GM19240 (cell line): ENCODE results near the gene SLC9B2.
"Not testable (repeated sequence)": the region's sequence is repeated elsewhere in the genome, so short reads cannot be mapped to it uniquely, and the experiment has no call there.

Experiments used
- DNase-seq: peaks from one replicate; pipeline ENCODE4 v3.0.0; 2011; ENCODE audit warnings: low spot score; ENCODE audit not compliant: insufficient read length

SLC9B2 gene

DNA sequence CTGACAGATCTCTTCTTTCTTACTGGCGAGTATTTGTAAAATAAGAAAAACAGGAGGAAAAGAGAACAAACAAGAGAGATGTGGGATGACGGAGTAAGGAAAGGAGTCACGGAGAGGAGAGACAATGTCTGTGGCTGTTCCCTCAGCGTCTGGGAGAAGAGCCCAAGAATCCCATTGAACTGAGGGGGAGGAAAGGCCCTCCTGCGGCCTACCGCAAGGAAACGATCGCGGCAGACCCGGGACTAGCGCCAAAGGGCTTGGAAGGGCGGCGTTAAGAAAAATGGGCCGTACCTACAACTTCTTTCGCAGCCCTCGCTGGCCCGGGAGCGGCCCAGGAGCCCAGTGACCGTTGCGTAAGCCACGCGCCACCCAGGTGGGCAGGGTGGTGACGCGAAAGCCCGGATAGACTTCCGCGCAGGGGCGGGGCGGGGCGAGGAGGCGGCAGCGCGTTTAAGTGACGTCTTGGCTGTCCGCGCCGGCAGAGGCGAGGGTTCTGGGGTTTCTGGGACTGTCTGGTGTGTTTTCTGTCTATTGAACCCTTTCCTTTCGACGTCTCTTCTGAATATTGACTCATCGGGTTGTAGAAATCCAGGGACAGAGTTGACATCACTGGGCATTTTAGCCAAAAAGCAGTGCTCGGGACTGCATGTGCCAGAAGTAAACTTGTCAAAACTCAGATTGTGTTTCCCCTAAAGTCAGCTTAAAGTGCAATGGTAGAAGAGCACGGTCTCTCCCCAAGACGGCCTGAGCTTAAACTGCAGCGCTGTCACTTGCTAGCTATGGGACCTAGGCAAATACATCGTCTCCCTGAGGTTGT is 57.0 kb downstream of the SLC9B2 start, which contains the start of gene SLC9B1:
TSS of gene SLC9B1 (minus strand) at position 398 of the 817 bp plus-strand sequence. CDS start 27,994 bp downstream, outside the sequence.
- DNase-seq, result peak; percentile 44

DNA sequence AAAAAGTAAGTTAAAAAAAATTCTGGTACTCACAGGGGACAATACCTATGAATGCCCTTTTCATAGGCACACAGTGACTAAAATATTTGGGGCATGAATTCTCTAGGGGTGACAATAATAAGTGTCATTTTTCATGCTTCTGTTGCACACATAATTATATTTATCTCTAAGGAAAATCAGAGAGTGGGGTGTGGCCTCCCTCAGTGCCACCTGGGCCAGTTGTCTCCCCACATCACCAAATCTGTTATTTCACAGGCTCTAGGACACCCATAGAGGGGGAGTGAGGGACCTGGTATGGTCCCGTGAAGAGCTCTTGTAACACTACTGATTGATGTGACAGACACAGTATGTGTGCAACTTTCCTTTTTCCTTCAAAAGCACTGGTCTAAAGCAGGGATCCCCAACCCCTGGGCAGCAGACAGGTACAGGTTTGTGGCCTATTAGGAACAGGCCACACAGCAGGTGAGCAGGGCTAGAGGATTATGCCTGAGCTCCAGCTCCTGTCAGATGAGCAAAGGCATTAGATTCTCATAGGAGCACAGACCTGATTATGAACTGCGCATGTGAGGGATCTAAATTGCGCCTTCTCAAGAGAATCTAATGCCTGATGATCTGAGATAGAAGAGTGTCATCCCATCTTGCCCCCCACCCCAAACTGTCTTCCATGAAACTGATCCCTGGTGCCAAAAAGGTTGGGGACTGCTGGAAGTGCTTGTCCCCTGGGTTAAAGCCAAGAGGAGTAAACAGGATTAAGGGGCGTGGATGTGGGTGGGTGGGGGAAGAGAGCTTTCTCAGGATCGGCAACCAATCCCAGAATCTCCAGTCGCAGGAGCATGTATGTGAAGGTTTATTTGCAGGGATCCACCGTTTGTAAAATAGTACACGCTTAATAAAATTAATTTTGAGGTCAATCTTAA is 57.9 kb downstream of the SLC9B2 start:
- no peak for DNase-seq

DNA sequence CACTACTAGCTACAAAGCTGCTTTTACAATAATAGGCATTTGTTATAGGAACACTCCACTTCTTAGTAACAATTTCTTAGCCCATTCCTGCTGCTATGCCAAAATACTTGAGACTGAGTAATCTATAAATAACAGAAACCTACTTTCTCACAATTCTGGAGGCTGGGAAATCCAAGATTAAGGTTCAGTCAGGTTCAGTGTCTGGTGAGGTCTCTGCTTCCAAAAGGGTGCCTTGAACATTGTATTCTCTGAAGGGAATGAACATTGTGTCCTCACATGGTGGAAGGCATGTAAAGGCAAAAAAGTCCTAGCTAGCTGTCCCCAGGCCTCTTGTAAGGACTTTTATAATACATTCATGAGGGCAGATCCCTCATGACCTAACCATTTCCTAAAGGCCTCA is 64.0 kb downstream of the SLC9B2 start:
- DNase-seq, result no peak

DNA sequence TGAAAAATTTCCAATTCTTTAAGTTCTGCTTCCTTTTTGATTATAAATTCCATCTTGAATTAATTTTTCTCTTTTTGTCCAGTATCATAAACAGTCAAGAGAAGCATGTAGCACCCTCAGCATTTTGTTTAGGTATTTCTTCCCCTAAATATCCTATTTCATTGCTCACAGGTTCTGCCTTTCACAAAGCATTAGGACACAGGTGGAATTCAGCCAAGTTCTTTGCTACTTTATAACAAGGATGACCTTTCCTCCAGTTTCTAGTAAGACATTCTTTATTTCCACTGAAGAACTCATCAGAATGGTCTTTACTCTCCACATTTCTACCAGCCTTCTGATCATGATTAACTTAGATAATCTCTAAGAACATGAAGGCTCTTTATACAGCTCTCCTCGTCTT is 64.5 kb downstream of the SLC9B2 start:
- no peak for DNase-seq

DNA sequence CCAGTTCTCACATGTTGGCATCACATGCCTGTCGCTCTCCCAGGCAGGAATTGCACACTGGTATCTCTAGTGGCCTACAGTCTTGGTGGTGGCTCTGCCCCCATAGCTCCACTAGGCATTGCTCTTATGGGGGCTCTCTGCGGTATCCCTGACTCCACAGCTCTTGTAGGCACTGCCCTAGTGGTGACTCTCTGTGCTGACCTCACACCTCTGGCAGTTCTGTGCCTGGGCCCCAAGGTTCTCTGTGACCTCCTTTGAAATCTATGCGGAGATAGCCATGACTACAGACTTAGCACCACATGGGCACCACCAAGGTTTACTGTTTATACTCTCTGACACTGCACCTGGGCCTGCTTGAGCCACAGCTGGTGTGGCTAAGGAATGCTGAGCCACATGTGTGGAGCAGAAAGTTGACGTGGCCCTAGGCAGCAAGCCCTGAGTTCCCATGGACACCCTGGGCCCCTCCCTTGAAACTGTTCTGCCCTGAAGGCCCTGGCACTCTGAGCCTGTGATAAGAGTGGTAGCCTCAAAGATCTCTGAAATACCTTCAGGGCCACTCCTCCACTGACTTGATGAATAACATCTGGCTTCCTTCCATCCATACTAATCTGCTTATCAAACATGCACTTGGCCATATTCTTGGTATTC is 65.1 kb downstream of the SLC9B2 start:
- no peak for DNase-seq

DNA sequence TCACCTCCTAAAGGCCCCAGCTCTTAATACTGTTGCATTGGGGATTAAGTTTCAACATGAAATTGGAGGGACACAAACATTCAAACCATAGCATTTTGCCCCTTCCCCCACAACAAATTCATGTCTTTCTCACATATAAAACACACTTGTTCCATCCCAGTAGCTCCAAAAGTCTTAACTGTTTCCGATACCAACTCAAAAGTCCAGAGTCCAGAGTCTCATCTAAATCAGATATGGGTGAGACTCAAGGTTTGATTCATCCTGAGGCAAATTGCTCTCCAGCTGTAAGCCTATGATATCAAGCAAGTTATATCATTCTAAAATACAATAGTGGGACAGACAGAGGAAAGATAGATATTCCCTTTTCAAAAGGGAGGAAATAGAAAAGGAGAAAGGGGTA is 65.8 kb downstream of the SLC9B2 start:
- DNase-seq, result no peak

DNA sequence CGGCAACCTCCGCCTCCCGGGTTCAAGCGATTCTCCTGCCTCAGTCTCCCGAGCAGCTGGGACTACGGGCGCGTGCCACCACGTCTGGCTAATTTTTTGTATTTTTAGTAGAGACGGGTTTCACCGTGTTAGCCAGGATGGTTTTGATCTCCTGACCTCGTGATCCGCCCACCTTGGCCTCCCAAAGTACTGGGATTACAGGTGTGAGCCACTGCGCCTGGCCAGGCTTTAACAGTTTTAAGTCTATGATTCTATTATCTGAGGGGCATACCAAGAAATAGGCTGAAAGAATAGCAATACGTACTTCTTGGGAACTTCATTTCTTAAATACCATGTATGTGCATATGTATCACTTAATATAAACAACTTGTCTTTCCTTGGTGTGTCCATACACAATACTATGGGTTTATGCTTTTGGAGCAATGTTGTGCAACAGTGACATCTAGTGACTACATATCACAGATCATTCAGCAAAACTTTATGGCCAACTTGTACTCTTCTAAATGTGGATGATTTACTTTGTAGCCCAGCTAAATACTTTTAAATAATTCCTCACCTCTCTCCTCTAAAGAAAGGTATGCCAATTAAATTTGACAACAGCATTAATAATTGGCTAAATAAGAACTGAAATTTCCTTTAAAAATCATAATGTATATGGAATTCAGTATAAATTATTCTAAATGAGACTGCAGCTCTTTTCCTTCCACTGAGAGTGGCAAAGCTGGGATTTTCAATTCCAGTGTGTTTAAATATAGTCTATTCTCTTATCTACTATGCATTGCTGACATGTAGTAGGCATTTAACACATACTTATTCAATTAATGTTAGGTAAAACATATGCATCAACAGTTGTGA is 67.5 kb downstream of the SLC9B2 start:
- no peak for DNase-seq

DNA sequence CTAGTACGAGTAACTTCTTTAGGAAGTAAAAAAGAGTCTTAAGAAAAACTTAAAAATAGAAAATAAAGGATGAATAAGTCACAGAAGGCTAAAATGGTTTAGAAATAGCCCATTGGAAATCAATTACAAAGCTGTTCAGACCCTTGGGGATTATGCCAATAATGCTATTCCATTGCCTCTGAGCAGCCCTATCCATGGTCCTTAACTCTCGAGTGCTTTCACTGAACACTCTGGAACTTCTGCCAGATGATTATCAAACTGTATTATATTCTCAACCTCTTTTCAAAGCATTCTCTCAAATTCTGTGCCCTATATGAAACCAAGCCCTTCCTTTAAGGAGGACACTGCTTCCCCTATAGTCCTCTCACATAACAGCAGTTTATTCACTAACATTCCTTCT is 74.0 kb downstream of the SLC9B2 start:
- DNase-seq, result no peak

DNA sequence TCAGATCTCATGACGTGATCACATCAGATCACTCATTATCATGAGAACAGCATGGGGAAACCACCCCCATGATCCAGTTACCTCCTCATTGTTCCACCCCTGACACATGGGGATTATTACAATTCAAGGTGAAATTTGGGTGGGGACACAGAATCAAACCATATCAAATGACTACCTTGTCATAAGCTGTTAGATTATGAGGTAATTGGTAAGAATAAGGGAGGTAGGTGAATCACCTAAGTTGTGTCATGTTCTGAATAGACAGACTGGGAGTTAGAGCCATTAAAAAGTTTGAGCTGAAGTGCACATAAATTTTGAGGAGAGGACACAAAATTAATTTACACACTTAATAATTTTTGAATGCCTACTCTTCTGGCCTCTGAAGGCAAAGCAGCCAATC is 81.8 kb downstream of the SLC9B2 start:
- no peak for DNase-seq

DNA sequence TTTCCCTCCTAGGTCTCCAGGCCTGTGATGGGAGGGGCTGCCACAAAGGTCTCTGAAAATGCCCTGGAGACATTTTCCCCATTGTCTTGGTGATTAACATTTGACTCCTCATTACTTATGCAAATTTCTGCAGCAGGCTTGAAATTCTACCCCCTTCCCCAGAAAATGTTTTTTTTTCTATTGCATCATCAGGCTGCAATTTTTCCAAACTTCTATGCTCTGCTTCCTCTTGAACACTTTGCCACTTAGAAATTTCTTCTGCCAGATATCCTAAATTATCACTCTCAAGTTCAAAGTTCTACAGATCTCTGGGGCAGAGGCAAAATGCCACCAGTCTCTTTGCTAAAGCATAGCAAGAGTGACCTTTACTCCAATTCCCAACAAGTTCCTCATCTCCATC is 82.6 kb downstream of the SLC9B2 start:
- DNase-seq, result not testable (repeated sequence)

DNA sequence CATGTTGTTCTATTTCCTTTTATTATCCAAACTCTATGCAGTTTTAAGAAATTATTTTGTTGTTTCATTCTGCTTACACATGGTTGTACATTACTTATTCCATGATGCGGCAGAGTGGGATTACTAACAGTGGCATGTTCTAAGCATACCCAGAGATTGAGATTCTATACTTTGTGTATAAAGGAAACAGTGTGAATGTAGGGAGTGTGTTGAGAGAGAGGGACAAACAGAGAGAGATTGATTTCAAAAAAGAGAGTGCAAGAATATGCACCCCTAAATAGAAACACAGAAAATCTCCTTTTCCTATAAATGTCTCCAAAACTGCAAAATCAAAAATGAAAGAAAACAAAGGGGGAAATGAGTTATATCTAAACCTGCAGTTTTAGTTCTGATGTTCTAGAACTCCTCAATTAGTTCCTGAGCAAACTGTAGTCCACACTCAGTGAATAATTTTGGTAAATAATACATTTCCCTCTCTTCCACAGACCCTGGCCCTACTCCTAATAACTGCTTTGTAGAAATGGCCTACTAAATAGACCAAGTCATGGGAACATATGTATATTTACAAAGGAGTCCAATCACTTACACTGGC is 88.0 kb downstream of the SLC9B2 start:
- DNase-seq, result no peak

DNA sequence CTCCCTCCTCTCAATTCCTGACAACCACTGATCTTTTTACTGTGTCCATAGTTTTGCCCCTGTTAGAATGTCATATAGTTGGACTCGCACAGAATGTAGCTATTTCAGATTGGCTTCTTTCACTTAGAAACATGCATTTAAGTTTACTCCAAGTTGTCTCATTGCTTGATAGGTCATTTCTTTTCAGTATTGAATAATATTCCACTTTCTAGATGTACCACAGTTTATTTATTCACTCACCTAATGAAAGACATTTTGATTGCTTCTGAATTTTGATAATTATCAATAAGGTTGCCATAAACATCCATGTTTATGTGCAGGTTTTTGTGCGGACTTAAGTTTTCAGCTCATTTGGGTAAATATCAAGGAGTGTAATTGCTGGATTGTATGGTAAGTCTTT is 95.6 kb downstream of the SLC9B2 start:
- no peak for DNase-seq
